Gastrocnemius medialis (tissue), 4 donors: Measurements from ENCODE around the gene LMBRD2. TPM values are rescaled to one million over a fixed set of nuclear protein-coding genes. Genes with fewer than 3 reads are reported as not detected.

Source experiments
- ATAC-seq, 2 donors: fragments of 150-250 bp; one replicate each; pipeline ENCODE4 v1.9.1; 2016
- DNase-seq, 2 donors: peaks; one replicate each; pipeline ENCODE4 v3.0.0-alpha.2; 2019
- H3K27ac ChIP-seq, 4 donors: fragments of 200-600 bp; sonication (generic); 1 replicate in 1 of 4; 2 replicates in 3 of 4; pipeline ENCODE4 v1.5.1; 2016 to 2018; ENCODE audit warnings: mild to moderate bottlenecking in 2 of 4, moderate library complexity in 1 of 4
- H3K27me3 ChIP-seq, 3 donors: fragments of 200-600 bp; sonication (generic) in 2 of 3; 1 replicate in 1 of 3; 2 replicates in 2 of 3; pipeline versions ENCODE4 v1.5.1 to v1.6.0; 2016 to 2019; ENCODE audit warnings: mild to moderate bottlenecking in 1 of 3, moderate library complexity in 1 of 3
- H3K36me3 ChIP-seq, 2 donors: fragments of 200-600 bp; sonication (generic) in 1 of 2; one replicate each; pipeline ENCODE4 v1.5.1; 2017 to 2018
- H3K4me1 ChIP-seq, 2 donors: fragments of 200-600 bp; sonication (generic) in 1 of 2; one replicate each; pipeline ENCODE4 v1.5.1; 2016 to 2017; ENCODE audit warnings: mild to moderate bottlenecking in 2 of 2
- H3K4me3 ChIP-seq, 4 donors: fragments of 200-600 bp; sonication (generic) in 3 of 4; 1 replicate in 1 of 4; 2 replicates in 3 of 4; pipeline ENCODE4 v1.5.1; 2016 to 2019; ENCODE audit warnings: mild to moderate bottlenecking in 2 of 4
- H3K9me3 ChIP-seq, 3 donors: fragments of 200-600 bp; sonication (generic) in 2 of 3; 1 replicate in 1 of 3; 2 replicates in 2 of 3; pipeline ENCODE4 v1.5.1; 2016 to 2019
- POLR2A ChIP-seq, 2 donors: fragments of 450-650 bp; IDR thresholded peaks; one replicate each; pipeline ENCODE4 v1.6.1; 2017; ENCODE audit warnings: antibody characterized with exemption in 2 of 2, mild to moderate bottlenecking in 2 of 2, moderate library complexity in 2 of 2
- in situ Hi-C, 4 donors: fragments of 200-750 bp; cut with MboI; loops; one replicate each; pipeline versions ENCODE4 v1.15.0 to v1.8.0; 2017; ENCODE audit warnings: low sequenced_read_pairs in 4 of 4
- intact Hi-C: fragments of 100-400 bp; cut with DNase I; formaldehyde crosslinking; loops from one replicate; pipeline ENCODE4 v1.15.1; 2023; ENCODE audit warnings: low total_unique reads
- total RNA-seq, 4 donors: library from RNA; depleted of rRNA; stranded (reverse); fragments of >200 nt; gene quantifications; one replicate each; pipeline versions ENCODE4 v1.1.0 to v1.2.3, GENCODE V29; 2016
- TF ChIP-seq, protein P1 (sequence below), 5 experiments: fragments of 450-650 bp in 3 of 5; fragments of 200-600 bp in 2 of 5; sonication (generic) in 2 of 5; IDR thresholded peaks in 4 of 5; conservative IDR thresholded peaks in 1 of 5; 1 replicate in 4 of 5; 2 replicates in 1 of 5; pipeline ENCODE4 v1.5.1; 2016 to 2019; ENCODE audit warnings: antibody characterized with exemption in 5 of 5, mild to moderate bottlenecking in 3 of 5, moderate library complexity in 3 of 5

LMBRD2 gene
- total RNA-seq, 4 donors from 2014 or later: 12.2 to 29.0 (median 21.3) TPM

DNA sequence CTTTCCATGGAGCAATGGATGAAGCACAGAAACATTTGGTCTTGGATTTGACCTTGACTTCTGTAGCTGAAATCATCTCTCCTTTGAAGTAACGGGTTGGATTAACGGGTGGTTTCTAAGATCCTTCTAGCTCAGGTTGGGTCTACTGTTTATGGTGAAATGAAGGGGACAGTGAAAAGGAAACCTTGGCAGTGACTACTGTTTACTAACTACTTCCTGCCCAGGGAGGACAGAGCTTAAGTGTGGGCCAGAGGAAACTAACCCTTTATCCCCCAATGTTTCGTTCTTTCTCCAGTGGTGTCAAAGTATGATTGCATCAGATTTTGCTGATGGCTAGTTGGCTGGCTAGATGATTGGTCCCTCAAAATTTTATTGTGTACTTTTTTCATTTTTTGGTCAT, 22.4 kb upstream of the LMBRD2 start:
- ATAC-seq (no peak), DNase-seq (no peak)
- in situ Hi-C loops (loop anchor here in 2 of 4 donors (10.0 kb wide), 1 partner anchor 131 kb away; the partner anchor contains the start of gene RANBP3L (in 2 of the 2)), intact Hi-C loops (no loop called here)
- Histone ChIP-seq H3K9me3 (no peaks in the 10 kb centered on the region), H3K36me3 (peaks cover 0 to 52% of the 10 kb centered on the region in 2 donors), H3K4me3 (no peak overlapping the region), H3K27ac (no peak overlapping the region), H3K27me3 (no peaks in the 10 kb centered on the region), H3K4me1 (no peaks in the 10 kb centered on the region)
- TF ChIP-seq, protein P1, sequence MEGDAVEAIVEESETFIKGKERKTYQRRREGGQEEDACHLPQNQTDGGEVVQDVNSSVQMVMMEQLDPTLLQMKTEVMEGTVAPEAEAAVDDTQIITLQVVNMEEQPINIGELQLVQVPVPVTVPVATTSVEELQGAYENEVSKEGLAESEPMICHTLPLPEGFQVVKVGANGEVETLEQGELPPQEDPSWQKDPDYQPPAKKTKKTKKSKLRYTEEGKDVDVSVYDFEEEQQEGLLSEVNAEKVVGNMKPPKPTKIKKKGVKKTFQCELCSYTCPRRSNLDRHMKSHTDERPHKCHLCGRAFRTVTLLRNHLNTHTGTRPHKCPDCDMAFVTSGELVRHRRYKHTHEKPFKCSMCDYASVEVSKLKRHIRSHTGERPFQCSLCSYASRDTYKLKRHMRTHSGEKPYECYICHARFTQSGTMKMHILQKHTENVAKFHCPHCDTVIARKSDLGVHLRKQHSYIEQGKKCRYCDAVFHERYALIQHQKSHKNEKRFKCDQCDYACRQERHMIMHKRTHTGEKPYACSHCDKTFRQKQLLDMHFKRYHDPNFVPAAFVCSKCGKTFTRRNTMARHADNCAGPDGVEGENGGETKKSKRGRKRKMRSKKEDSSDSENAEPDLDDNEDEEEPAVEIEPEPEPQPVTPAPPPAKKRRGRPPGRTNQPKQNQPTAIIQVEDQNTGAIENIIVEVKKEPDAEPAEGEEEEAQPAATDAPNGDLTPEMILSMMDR (IDR thresholded peaks at IDR 0.05 in 4 of 5, conservative IDR thresholded peaks at IDR 0.05 in 1 of 5): no peak
- no peak for TF ChIP-seq POLR2A (IDR thresholded peaks at IDR 0.05)

DNA sequence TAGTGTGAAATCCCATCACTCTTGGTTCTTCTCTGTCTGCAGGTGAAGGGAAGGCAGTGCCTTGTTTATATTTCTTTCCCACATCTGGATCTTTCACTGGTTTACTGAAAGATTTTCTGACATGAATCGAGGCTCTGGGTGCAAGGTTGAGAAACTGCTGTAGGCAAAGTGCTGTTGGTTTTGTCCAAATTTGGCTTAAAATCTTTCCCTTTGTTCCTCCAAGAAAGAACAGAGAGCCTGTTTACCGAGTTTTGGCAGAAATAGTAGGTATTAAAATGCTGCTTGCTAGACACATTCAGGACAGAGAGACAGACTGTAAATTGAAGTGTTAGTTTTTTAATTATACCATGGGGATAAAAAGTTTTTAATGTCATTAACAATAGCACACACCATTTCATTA, 21.7 kb upstream of the LMBRD2 start:
- in situ Hi-C loops (loop anchor here in 2 of 4 donors (10.0 kb wide), 1 partner anchor 131 kb away; the partner anchor contains the start of gene RANBP3L (in 2 of the 2)), intact Hi-C loops (no loop called here)
- TF ChIP-seq, protein P1 (IDR thresholded peaks at IDR 0.05 in 4 of 5, conservative IDR thresholded peaks at IDR 0.05 in 1 of 5): no peak
- no peak for TF ChIP-seq POLR2A (IDR thresholded peaks at IDR 0.05)
- Histone ChIP-seq H3K4me3 (no peak overlapping the region), H3K4me1 (no peaks in the 10 kb centered on the region), H3K9me3 (no peaks in the 10 kb centered on the region), H3K36me3 (peaks cover 0 to 59% of the 10 kb centered on the region in 2 donors), H3K27ac (no peak overlapping the region), H3K27me3 (no peaks in the 10 kb centered on the region)
- DNase-seq (no peak), ATAC-seq (no peak)

DNA sequence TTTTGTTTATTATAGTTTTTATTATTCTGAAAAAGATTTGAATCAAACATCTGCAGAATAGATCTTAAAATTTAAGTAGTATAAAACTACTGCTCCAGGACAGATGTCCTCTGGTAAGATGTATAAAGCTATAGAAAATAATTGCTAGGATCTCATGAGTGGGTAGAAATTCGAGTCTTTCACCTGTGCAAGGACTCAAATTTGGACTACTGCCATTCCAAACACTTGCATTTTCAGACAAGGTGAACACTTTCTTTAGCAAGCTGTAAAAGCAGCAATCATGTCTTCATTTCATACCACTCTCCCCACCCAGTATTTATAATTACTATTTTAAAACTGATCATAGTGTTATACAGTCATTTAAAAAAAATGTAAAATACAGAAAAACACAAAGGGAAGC, 20.9 kb upstream of the LMBRD2 start:
- DNase-seq: no peak
- Histone ChIP-seq H3K9me3 (no peaks in the 10 kb centered on the region), H3K4me1 (no peaks in the 10 kb centered on the region), H3K27ac (no peak overlapping the region), H3K4me3 (no peak overlapping the region), H3K36me3 (peaks cover 0 to 63% of the 10 kb centered on the region in 2 donors), H3K27me3 (no peaks in the 10 kb centered on the region)
- ATAC-seq: no peak
- TF ChIP-seq POLR2A (IDR thresholded peaks at IDR 0.05): no peak
- TF ChIP-seq, protein P1 (IDR thresholded peaks at IDR 0.05 in 4 of 5, conservative IDR thresholded peaks at IDR 0.05 in 1 of 5): no peak
- in situ Hi-C loops: loop anchor here in 2 of 4 donors (10.0 kb wide), 1 partner anchor 132 kb away; the partner anchor contains the start of gene RANBP3L (in 2 of the 2)
- intact Hi-C loops: no loop called here

DNA sequence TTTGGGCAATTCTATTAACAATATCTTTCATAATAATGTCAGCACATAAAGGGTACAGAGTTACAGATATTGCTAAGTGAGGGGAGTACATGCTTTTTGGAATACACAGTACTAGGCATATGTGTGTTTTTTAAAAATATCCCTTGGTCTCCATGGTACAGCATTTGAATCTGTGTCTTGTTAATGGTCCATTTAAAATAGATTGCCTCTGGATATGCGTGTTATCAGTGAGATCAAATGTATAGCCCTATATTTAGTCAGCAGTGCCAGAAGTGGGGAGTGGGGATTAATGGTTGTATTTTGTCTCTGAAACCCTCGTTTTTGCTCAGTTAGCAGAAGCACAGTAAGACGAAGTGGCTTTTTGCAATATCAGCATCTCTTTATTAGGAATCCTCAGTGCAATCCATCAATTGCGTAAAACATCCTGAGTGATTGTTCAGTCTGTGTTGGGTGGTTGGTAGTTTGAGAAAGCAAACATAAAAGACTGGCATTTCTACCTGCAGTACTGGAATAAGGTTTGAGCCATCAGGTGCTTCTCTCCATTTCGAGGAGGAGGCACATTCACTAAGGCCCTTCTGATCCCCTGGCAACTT, 19.2 kb upstream of the LMBRD2 start:
- TF ChIP-seq POLR2A (IDR thresholded peaks at IDR 0.05): no peak
- TF ChIP-seq, protein P1 (IDR thresholded peaks at IDR 0.05 in 4 of 5, conservative IDR thresholded peaks at IDR 0.05 in 1 of 5): no peak
- intact Hi-C loops: no loop called here
- Histone ChIP-seq H3K4me3 (no peak overlapping the region), H3K27me3 (no peaks in the 10 kb centered on the region), H3K36me3 (peaks cover 0 to 70% of the 10 kb centered on the region in 2 donors), H3K27ac (no peak overlapping the region), H3K4me1 (no peaks in the 10 kb centered on the region), H3K9me3 (no peaks in the 10 kb centered on the region)
- ATAC-seq (no peak), DNase-seq (no peak)
- in situ Hi-C loops: loop anchor here in 2 of 4 donors (10.0 kb wide), 1 partner anchor 134 kb away; the partner anchor contains the start of gene RANBP3L (in 2 of the 2)
